HL-60 (cell line): ENCODE measurements around the gene RAB3GAP1.

Experiments
- DNase-seq, 2 experiments: peaks; one replicate each; pipeline ENCODE4 v3.0.0-alpha.2; 2010 to 2020; ENCODE audit warnings: low read depth in 1 of 2, low spot score in 1 of 2
- H3K27ac ChIP-seq: fragments of 250-450 bp; sonication (Bioruptor Pico); replicated peaks from 2 replicates; pipeline ENCODE4 v1.5.1; 2020; ENCODE audit warnings: mild to moderate bottlenecking, moderate library complexity
- H3K27me3 ChIP-seq: fragments of 250-450 bp; sonication (Bioruptor Pico); 2 replicates; pipeline ENCODE4 v1.5.1; 2021; ENCODE audit warnings: mild to moderate bottlenecking, moderate library complexity; ENCODE audit not compliant: insufficient read depth, poor library complexity, severe bottlenecking
- H3K4me3 ChIP-seq: replicated peaks from 2 replicates; pipeline ENCODE4 v1.5.1; 2011; ENCODE audit warnings: mild to moderate bottlenecking, control low read depth, low read length; ENCODE audit not compliant: insufficient read depth
- GABPA ChIP-seq: IDR thresholded peaks from 2 replicates; pipeline ENCODE4 v1.6.1; 2012; ENCODE audit warnings: low read depth
- POLR2AphosphoS5 ChIP-seq: IDR thresholded peaks from 2 replicates; pipeline ENCODE4 v1.6.1; 2012; ENCODE audit warnings: low read depth
- SPI1 ChIP-seq: IDR thresholded peaks from 2 replicates; pipeline ENCODE4 v1.6.1; 2012; ENCODE audit warnings: low read depth, mild to moderate bottlenecking, borderline replicate concordance
- TF ChIP-seq, protein P1 (sequence below): IDR thresholded peaks from 2 replicates; pipeline ENCODE4 v1.6.1; 2012; ENCODE audit warnings: low read depth; ENCODE audit not compliant: insufficient replicate concordance
- TF ChIP-seq, protein P2 (sequence below): IDR thresholded peaks from one replicate; pipeline ENCODE4 v1.5.1; 2011; ENCODE audit warnings: low read length, control low read depth, inconsistent platforms; ENCODE audit not compliant: insufficient read depth

Gene RAB3GAP1

GRCh38 chr2:135063210-135063609 lies 11.1 kb downstream of the RAB3GAP1 start:
- H3K27ac ChIP-seq = no peak overlapping the region
- no peak for DNase-seq
- H3K27me3 ChIP-seq = no peaks in the 10 kb centered on the region
- no peak overlapping the region for H3K4me3 ChIP-seq
- TF ChIP-seq, protein P1, sequence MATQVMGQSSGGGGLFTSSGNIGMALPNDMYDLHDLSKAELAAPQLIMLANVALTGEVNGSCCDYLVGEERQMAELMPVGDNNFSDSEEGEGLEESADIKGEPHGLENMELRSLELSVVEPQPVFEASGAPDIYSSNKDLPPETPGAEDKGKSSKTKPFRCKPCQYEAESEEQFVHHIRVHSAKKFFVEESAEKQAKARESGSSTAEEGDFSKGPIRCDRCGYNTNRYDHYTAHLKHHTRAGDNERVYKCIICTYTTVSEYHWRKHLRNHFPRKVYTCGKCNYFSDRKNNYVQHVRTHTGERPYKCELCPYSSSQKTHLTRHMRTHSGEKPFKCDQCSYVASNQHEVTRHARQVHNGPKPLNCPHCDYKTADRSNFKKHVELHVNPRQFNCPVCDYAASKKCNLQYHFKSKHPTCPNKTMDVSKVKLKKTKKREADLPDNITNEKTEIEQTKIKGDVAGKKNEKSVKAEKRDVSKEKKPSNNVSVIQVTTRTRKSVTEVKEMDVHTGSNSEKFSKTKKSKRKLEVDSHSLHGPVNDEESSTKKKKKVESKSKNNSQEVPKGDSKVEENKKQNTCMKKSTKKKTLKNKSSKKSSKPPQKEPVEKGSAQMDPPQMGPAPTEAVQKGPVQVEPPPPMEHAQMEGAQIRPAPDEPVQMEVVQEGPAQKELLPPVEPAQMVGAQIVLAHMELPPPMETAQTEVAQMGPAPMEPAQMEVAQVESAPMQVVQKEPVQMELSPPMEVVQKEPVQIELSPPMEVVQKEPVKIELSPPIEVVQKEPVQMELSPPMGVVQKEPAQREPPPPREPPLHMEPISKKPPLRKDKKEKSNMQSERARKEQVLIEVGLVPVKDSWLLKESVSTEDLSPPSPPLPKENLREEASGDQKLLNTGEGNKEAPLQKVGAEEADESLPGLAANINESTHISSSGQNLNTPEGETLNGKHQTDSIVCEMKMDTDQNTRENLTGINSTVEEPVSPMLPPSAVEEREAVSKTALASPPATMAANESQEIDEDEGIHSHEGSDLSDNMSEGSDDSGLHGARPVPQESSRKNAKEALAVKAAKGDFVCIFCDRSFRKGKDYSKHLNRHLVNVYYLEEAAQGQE = no peak
- TF ChIP-seq SPI1 = no peak
- no peak for TF ChIP-seq GABPA
- no peak for TF ChIP-seq POLR2AphosphoS5
- TF ChIP-seq, protein P2, sequence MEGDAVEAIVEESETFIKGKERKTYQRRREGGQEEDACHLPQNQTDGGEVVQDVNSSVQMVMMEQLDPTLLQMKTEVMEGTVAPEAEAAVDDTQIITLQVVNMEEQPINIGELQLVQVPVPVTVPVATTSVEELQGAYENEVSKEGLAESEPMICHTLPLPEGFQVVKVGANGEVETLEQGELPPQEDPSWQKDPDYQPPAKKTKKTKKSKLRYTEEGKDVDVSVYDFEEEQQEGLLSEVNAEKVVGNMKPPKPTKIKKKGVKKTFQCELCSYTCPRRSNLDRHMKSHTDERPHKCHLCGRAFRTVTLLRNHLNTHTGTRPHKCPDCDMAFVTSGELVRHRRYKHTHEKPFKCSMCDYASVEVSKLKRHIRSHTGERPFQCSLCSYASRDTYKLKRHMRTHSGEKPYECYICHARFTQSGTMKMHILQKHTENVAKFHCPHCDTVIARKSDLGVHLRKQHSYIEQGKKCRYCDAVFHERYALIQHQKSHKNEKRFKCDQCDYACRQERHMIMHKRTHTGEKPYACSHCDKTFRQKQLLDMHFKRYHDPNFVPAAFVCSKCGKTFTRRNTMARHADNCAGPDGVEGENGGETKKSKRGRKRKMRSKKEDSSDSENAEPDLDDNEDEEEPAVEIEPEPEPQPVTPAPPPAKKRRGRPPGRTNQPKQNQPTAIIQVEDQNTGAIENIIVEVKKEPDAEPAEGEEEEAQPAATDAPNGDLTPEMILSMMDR = no peak

- TF ChIP-seq, protein P2 = no peak
- no peak overlapping the region for H3K27ac ChIP-seq
- no peak for DNase-seq
- no peak overlapping the region for H3K4me3 ChIP-seq
- H3K27me3 ChIP-seq = no peaks in the 10 kb centered on the region
Observed at GRCh38 chr2:135064149-135064548, 12.1 kb downstream of the RAB3GAP1 start.

DNA sequence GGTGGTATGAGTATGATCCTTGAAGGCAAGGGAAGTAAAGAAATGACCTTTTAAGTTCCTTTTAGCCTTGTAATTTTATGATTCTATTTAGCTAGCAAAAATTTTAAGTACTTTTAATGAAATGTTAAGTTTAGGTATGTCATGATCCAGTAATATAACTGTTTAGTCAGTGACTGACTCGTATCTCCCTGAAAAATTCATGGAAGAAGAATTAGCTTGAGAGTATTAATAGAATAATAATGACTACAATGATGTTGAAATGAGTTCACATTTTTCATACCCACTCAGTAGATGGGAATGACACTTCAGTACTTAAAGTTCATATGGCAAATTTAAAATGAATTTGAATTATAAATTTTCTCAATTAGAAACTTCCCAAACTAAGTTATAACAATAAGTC lies 14.6 kb downstream of the RAB3GAP1 start:
- no peak overlapping the region for H3K27ac ChIP-seq
- TF ChIP-seq POLR2AphosphoS5 (no peak), SPI1 (no peak), GABPA (no peak)
- no peak for DNase-seq
- no peak overlapping the region for H3K4me3 ChIP-seq
- H3K27me3 ChIP-seq = no peaks in the 10 kb centered on the region

GRCh38 chr2:135072125-135072997 lies 20.3 kb downstream of the RAB3GAP1 start:
- no peak overlapping the region for H3K4me3 ChIP-seq
- H3K27me3 ChIP-seq = no peaks in the 10 kb centered on the region
- no peak overlapping the region for H3K27ac ChIP-seq
- DNase-seq = no peak
- TF ChIP-seq SPI1 = no peak
- TF ChIP-seq, protein P1 = no peak
- TF ChIP-seq, protein P2 = no peak
- TF ChIP-seq POLR2AphosphoS5 = no peak
- no peak for TF ChIP-seq GABPA
